ENCODE results near the gene EZR. TPM values are rescaled to one million over a fixed set of nuclear protein-coding genes. Genes with fewer than 3 reads are reported as not detected.

EZR gene
- polyA plus RNA-seq, 2 of the 4 experiments (the other 2 are of a cell fraction), result 219 to 254 TPM

GRCh38 chr6:158786645-158787304, 32.4 kb downstream of the EZR start:
- no peak overlapping the region for H3K4me2 ChIP-seq
- no peak for TF ChIP-seq SMC3 (IDR thresholded peaks at IDR 0.05)
- no peak for TF ChIP-seq RCOR1 (IDR thresholded peaks at IDR 0.05; ENCODE audit: low read depth, low read length)
- TF ChIP-seq KDM5A (IDR thresholded peaks at IDR 0.05), result no peak
- TF ChIP-seq EHF (CRISPR knock-in tag; IDR thresholded peaks at IDR 0.05), result no peak
- 0 out of 2 replicates have a peak, but pooled peaks have one; percentile 75 for TF ChIP-seq POLR2AphosphoS2 (conservative IDR thresholded peaks at IDR 0.05; ENCODE audit: low read length)
- no peak for TF ChIP-seq CBX8 (IDR thresholded peaks at IDR 0.05)
- TF ChIP-seq CBX2 (IDR thresholded peaks at IDR 0.05; ENCODE audit: borderline replicate concordance, low read depth), result no peak
- no peak for TF ChIP-seq SREBF2 (IDR thresholded peaks at IDR 0.05)
- no peak for DNase-seq (ENCODE audit: low read depth in 1 of 2, low spot score in 1 of 2)
- no peaks in the 10 kb centered on the region for H3K9me3 ChIP-seq
- no peak overlapping the region for H3K27ac ChIP-seq
- ChIA-PET POLR2A (no interaction called here), CTCF (no interaction called here)
- H3K4me1 ChIP-seq, result peaks cover 35% of the 10 kb centered on the region
- no peak for ATAC-seq
- no peak overlapping the region for H3K4me3 ChIP-seq
- FAIRE-seq, result no peak
- 92% methylated on average over 6 of the region's 6 CpGs for WGBS (ENCODE audit: missing lambda C conversion rate)

- CTCF ChIA-PET, result interaction anchor here (0.9 kb wide), 1 partner anchor 187 kb away, joined by 3 read pairs; no protein-coding TSS in a partner anchor
- H3K4me3 ChIP-seq, result no peak overlapping the region
- POLR2A ChIA-PET, result no interaction called here
- H3K4me2 ChIP-seq, result no peak overlapping the region
- WGBS (ENCODE audit: missing lambda C conversion rate), result 92% methylated on average over 8 of the region's 12 CpGs
- peaks cover 24% of the 10 kb centered on the region; the same call in 2 of the 3 replicates for H3K4me1 ChIP-seq
- peak overlapping the region in 1 of 2 experiments; percentile 1; a peak in 1 of 6 replicates for H3K27ac ChIP-seq
- no peaks in the 10 kb centered on the region for H3K9me3 ChIP-seq
- TF ChIP-seq SMC3 (IDR thresholded peaks at IDR 0.05) (no peak), HOXA7 (CRISPR knock-in tag; IDR thresholded peaks at IDR 0.05) (no peak), RAD21 (conservative IDR thresholded peaks at IDR 0.05 in 1 of 2, IDR thresholded peaks at IDR 0.05 in 1 of 2) (no peak)
- ATAC-seq, result no peak
- DNase-seq (ENCODE audit: low read depth in 1 of 2, low spot score in 1 of 2), result no peak
- FAIRE-seq, result no peak
Observed at GRCh38 chr6:158785036-158785435, 34.1 kb downstream of the EZR start.

- Histone ChIP-seq H3K4me1 (peaks cover 19% of the 10 kb centered on the region; the same call in 2 of the 3 replicates), H3K27ac (peak overlapping the region in 1 of 2 experiments; percentile 1; a peak in 1 of 6 replicates), H3K4me3 (no peak overlapping the region), H3K9me3 (no peaks in the 10 kb centered on the region), H3K4me2 (no peak overlapping the region)
- FAIRE-seq (no peak), DNase-seq (ENCODE audit: low read depth in 1 of 2, low spot score in 1 of 2) (no peak), ATAC-seq (no peak)
- WGBS (ENCODE audit: missing lambda C conversion rate), result 59% methylated on average over 6 of the region's 6 CpGs
- POLR2A ChIA-PET, result no interaction called here
- CTCF ChIA-PET, result interaction anchor here (0.6 to 0.9 kb wide), 2 partner anchors 80 to 188 kb away, joined by 3 read pairs; no protein-coding TSS in a partner anchor
- TF ChIP-seq, protein P1, sequence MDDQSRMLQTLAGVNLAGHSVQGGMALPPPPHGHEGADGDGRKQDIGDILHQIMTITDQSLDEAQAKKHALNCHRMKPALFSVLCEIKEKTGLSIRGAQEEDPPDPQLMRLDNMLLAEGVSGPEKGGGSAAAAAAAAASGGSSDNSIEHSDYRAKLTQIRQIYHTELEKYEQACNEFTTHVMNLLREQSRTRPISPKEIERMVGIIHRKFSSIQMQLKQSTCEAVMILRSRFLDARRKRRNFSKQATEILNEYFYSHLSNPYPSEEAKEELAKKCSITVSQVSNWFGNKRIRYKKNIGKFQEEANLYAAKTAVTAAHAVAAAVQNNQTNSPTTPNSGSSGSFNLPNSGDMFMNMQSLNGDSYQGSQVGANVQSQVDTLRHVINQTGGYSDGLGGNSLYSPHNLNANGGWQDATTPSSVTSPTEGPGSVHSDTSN (IDR thresholded peaks at IDR 0.05), result no peak
- TF ChIP-seq NPAS2 (CRISPR knock-in tag; IDR thresholded peaks at IDR 0.05; ENCODE audit: borderline replicate concordance), result no peak
- TF ChIP-seq ZNF302 (CRISPR knock-in tag; IDR thresholded peaks at IDR 0.05), result no peak
- TF ChIP-seq HOXA7 (CRISPR knock-in tag; IDR thresholded peaks at IDR 0.05), result no peak
- TF ChIP-seq JUNB (IDR thresholded peaks at IDR 0.05), result no peak
- no peak for TF ChIP-seq ZC3H11A (IDR thresholded peaks at IDR 0.05)
- no peak for TF ChIP-seq ELK1 (IDR thresholded peaks at IDR 0.05; ENCODE audit: low read depth, low read length)
- TF ChIP-seq SREBF2 (IDR thresholded peaks at IDR 0.05), result no peak
- TF ChIP-seq CBX2 (IDR thresholded peaks at IDR 0.05; ENCODE audit: borderline replicate concordance, low read depth), result no peak
- TF ChIP-seq TP53 (CRISPR knock-in tag; IDR thresholded peaks at IDR 0.05), result no peak
- no peak for TF ChIP-seq EP300 (IDR thresholded peaks at IDR 0.05)
- TF ChIP-seq TFCP2L1 (CRISPR knock-in tag; IDR thresholded peaks at IDR 0.05), result no peak
- TF ChIP-seq, protein P2, sequence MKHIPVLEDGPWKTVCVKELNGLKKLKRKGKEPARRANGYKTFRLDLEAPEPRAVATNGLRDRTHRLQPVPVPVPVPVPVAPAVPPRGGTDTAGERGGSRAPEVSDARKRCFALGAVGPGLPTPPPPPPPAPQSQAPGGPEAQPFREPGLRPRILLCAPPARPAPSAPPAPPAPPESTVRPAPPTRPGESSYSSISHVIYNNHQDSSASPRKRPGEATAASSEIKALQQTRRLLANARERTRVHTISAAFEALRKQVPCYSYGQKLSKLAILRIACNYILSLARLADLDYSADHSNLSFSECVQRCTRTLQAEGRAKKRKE (CRISPR knock-in tag; IDR thresholded peaks at IDR 0.05; ENCODE audit: low read depth), result no peak
- TF ChIP-seq, protein P3, sequence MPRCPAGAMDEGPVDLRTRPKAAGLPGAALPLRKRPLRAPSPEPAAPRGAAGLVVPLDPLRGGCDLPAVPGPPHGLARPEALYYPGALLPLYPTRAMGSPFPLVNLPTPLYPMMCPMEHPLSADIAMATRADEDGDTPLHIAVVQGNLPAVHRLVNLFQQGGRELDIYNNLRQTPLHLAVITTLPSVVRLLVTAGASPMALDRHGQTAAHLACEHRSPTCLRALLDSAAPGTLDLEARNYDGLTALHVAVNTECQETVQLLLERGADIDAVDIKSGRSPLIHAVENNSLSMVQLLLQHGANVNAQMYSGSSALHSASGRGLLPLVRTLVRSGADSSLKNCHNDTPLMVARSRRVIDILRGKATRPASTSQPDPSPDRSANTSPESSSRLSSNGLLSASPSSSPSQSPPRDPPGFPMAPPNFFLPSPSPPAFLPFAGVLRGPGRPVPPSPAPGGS (IDR thresholded peaks at IDR 0.05), result no peak
- TF ChIP-seq, protein P4, sequence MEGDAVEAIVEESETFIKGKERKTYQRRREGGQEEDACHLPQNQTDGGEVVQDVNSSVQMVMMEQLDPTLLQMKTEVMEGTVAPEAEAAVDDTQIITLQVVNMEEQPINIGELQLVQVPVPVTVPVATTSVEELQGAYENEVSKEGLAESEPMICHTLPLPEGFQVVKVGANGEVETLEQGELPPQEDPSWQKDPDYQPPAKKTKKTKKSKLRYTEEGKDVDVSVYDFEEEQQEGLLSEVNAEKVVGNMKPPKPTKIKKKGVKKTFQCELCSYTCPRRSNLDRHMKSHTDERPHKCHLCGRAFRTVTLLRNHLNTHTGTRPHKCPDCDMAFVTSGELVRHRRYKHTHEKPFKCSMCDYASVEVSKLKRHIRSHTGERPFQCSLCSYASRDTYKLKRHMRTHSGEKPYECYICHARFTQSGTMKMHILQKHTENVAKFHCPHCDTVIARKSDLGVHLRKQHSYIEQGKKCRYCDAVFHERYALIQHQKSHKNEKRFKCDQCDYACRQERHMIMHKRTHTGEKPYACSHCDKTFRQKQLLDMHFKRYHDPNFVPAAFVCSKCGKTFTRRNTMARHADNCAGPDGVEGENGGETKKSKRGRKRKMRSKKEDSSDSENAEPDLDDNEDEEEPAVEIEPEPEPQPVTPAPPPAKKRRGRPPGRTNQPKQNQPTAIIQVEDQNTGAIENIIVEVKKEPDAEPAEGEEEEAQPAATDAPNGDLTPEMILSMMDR (IDR thresholded peaks at IDR 0.05), result no peak
- TF ChIP-seq KDM5A (IDR thresholded peaks at IDR 0.05), result no peak
- no peak for TF ChIP-seq ZSCAN20 (CRISPR knock-in tag; IDR thresholded peaks at IDR 0.05)
- TF ChIP-seq E2F6 (IDR thresholded peaks at IDR 0.05; ENCODE audit: borderline replicate concordance, low read depth), result no peak
- TF ChIP-seq, protein P5, sequence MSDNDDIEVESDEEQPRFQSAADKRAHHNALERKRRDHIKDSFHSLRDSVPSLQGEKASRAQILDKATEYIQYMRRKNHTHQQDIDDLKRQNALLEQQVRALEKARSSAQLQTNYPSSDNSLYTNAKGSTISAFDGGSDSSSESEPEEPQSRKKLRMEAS (IDR thresholded peaks at IDR 0.05), result no peak
- TF ChIP-seq FOXS1 (CRISPR knock-in tag; IDR thresholded peaks at IDR 0.05), result no peak
Observed at GRCh38 chr6:158784505-158784904, 34.7 kb downstream of the EZR start.

All from A549 (cell line).